Left ventricle myocardium superior (tissue), 1 donor: Measurements from ENCODE around the gene ASCC2. TPM values are rescaled to one million over a fixed set of nuclear protein-coding genes. Genes with fewer than 3 reads are reported as not detected.
"Not testable (repeated sequence)": the region's sequence is repeated elsewhere in the genome, so short reads cannot be mapped to it uniquely, and the experiment has no call there.

Experiments
- ATAC-seq: fragments of 200-7000 bp; cut with Tn5 transposase; one replicate; pipeline ENCODE4 v1.9.1; 2020; ENCODE audit warnings: mild to moderate bottlenecking, moderate library complexity
- DNase-seq: peaks from one replicate; pipeline ENCODE4 v3.0.0-alpha.2; 2020
- intact Hi-C: fragments of 100-400 bp; cut with micrococcal nuclease; formaldehyde crosslinking; loops from one replicate; pipeline ENCODE4 v1.11.0; 2022
- total RNA-seq: library from RNA; stranded (reverse); fragmentation: NEBNext Ultra II Directional; extraction: Animal tissue kit (Norgen Biotek cat#: 25700); gene quantifications from one replicate; pipeline ENCODE4 v1.2.1, GENCODE V29; 2021
- donor health status: DM: no; HTN: yes; CAD: no; lungs with severe emphysema.

Gene ASCC2
- total RNA-seq, 1 donor from 2014 or later = 31.5 TPM

GRCh38 chr22:29767171-29768051, 70.7 kb downstream of the ASCC2 start, which contains the start of gene UQCR10:
TSS of gene UQCR10 (plus strand) at chr22:29767369. CDS start at chr22:29767399, 30 bp downstream.
- ATAC-seq (peak; percentile 90), DNase-seq (peak; percentile 97)
- intact Hi-C loops = loop anchor here (5.0 kb wide), 1 partner anchor 70 kb away; the partner anchor contains the start of gene ASCC2

GRCh38 chr22:29766632-29767170, 71.4 kb downstream of the ASCC2 start, which contains the start of gene ZMAT5:
TSS of gene ZMAT5 (minus strand) at chr22:29767007. CDS start at chr22:29748544, 18,463 bp downstream.
- ATAC-seq = peak; percentile 98
- intact Hi-C loops = loop anchor here (5.0 kb wide), 1 partner anchor 71 kb away; the partner anchor contains the start of gene ASCC2
- peak; percentile 95 for DNase-seq

GRCh38 chr22:29765905-29766631, 72.0 kb downstream of the ASCC2 start:
- ATAC-seq = peak; percentile 0

GRCh38 chr22:29762263-29762662, 75.8 kb downstream of the ASCC2 start:
- no peak for ATAC-seq
- intact Hi-C loops = no loop called here
- no peak for DNase-seq

More at GRCh38 chr22:29765905-29766631, 72.0 kb downstream of the ASCC2 start:
- no peak for DNase-seq
- intact Hi-C loops = loop anchor here (5.0 kb wide), 1 partner anchor 71 kb away; the partner anchor contains the start of gene ASCC2

- DNase-seq = no peak
- ATAC-seq = peak; percentile 27
- intact Hi-C loops = no loop called here
These were observed 79.1 kb downstream of the ASCC2 start for GRCh38 chr22:29758959-29759358.

- intact Hi-C loops = no loop called here
- no peak for ATAC-seq
- DNase-seq = no peak
These were observed 79.9 kb downstream of the ASCC2 start for GRCh38 chr22:29758068-29758622.

- no peak for ATAC-seq
- intact Hi-C loops = no loop called here
- DNase-seq = no peak
These were observed 81.0 kb downstream of the ASCC2 start for GRCh38 chr22:29757096-29757495.

- no peak for DNase-seq
- no peak for ATAC-seq
- intact Hi-C loops = no loop called here
These were observed 81.7 kb downstream of the ASCC2 start for GRCh38 chr22:29756341-29756740.

GRCh38 chr22:29755889-29756288, 82.2 kb downstream of the ASCC2 start:
- ATAC-seq = peak; percentile 64
- intact Hi-C loops = no loop called here
- peak; percentile 53 for DNase-seq

- ATAC-seq, DNase-seq, intact Hi-C loops: not testable (repeated sequence)
These were observed 83.2 kb downstream of the ASCC2 start for GRCh38 chr22:29754658-29755395.

GRCh38 chr22:29753808-29754657, 84.0 kb downstream of the ASCC2 start:
- DNase-seq (no peak), ATAC-seq (no peak)
- intact Hi-C loops = no loop called here

- no peak for DNase-seq
- intact Hi-C loops = no loop called here
- no peak for ATAC-seq
These were observed 86.4 kb downstream of the ASCC2 start for GRCh38 chr22:29751669-29752068.

- DNase-seq (no peak), ATAC-seq (no peak)
- intact Hi-C loops = no loop called here
These were observed 87.2 kb downstream of the ASCC2 start for GRCh38 chr22:29750559-29751538.

GRCh38 chr22:29750029-29750428, 88.0 kb downstream of the ASCC2 start:
- intact Hi-C loops = no loop called here
- ATAC-seq = no peak
- DNase-seq = no peak

- DNase-seq (no peak), ATAC-seq (no peak)
- intact Hi-C loops = no loop called here
These were observed 89.7 kb downstream of the ASCC2 start for GRCh38 chr22:29748248-29748893.

- DNase-seq (no peak), ATAC-seq (no peak)
- intact Hi-C loops = no loop called here
These were observed 90.2 kb downstream of the ASCC2 start for GRCh38 chr22:29747832-29748231.
